Astrocyte (in vitro differentiated cells and primary cell): ENCODE results near the gene UGGT2. TPM values are rescaled to one million over a fixed set of nuclear protein-coding genes. Genes with fewer than 3 reads are reported as not detected.

Source experiments
- DNase-seq: peaks from one replicate; pipeline ENCODE4 v3.0.0-alpha.2; 2010; ENCODE audit warnings: low read depth
- FAIRE-seq: peaks from 2 replicates; lab custom pipeline; 2011; peaks lifted over from hg19 to GRCh38; lab: Jason Lieb, UNC
- H2AFZ ChIP-seq: 2 replicates; pipeline ENCODE4 v1.6.0; 2012; ENCODE audit warnings: low read depth, low read length, inconsistent platforms
- H3K27ac ChIP-seq: 2 replicates; pipeline ENCODE4 v1.5.1; 2011; ENCODE audit warnings: low read depth, low read length, inconsistent platforms
- H3K27me3 ChIP-seq: 2 replicates; pipeline ENCODE4 v1.6.0; 2011; ENCODE audit warnings: low read length, inconsistent platforms; ENCODE audit not compliant: insufficient read depth
- H3K36me3 ChIP-seq: 2 replicates; pipeline ENCODE4 v1.5.1; 2011; ENCODE audit warnings: low read length, inconsistent platforms; ENCODE audit not compliant: insufficient read depth
- H3K4me1 ChIP-seq: 2 replicates; pipeline ENCODE4 v1.5.1; 2011; ENCODE audit warnings: low read length, inconsistent platforms; ENCODE audit not compliant: insufficient read depth
- H3K4me2 ChIP-seq: 2 replicates; pipeline ENCODE4 v1.6.0; 2012; ENCODE audit warnings: low read length, inconsistent platforms
- H3K4me3 ChIP-seq: 2 replicates; pipeline ENCODE4 v1.5.1; 2011; ENCODE audit warnings: low read depth, mild to moderate bottlenecking, low read length, inconsistent platforms; ENCODE audit not compliant: insufficient read depth
- H3K79me2 ChIP-seq: 2 replicates; pipeline ENCODE4 v1.6.0; 2012; ENCODE audit warnings: mild to moderate bottlenecking, low read length, inconsistent platforms; ENCODE audit not compliant: insufficient read depth
- H3K9ac ChIP-seq: 2 replicates; pipeline ENCODE4 v1.6.0; 2012; ENCODE audit warnings: mild to moderate bottlenecking, low read length, inconsistent platforms
- H3K9me3 ChIP-seq: 2 replicates; pipeline ENCODE4 v1.5.1; 2012; ENCODE audit warnings: low read depth, mild to moderate bottlenecking, low read length, inconsistent platforms; ENCODE audit not compliant: insufficient read depth
- H4K20me1 ChIP-seq: 2 replicates; pipeline ENCODE4 v1.6.0; 2012; ENCODE audit warnings: low read length, inconsistent platforms; ENCODE audit not compliant: insufficient read depth
- H3K27ac Mint-ChIP-seq: one replicate; pipeline ENCODE4 v1.8.0; 2021; ENCODE audit warnings: mild to moderate bottlenecking, mixed read lengths; ENCODE audit not compliant: unreplicated experiment
- H3K27me3 Mint-ChIP-seq: one replicate; pipeline ENCODE4 v1.8.0; 2021; ENCODE audit warnings: low read depth, mixed read lengths; ENCODE audit not compliant: unreplicated experiment
- H3K36me3 Mint-ChIP-seq: one replicate; pipeline ENCODE4 v1.8.0; 2021; ENCODE audit warnings: low read depth, mixed read lengths; ENCODE audit not compliant: unreplicated experiment
- H3K4me1 Mint-ChIP-seq: one replicate; pipeline ENCODE4 v1.8.0; 2021; ENCODE audit warnings: low read depth, mixed read lengths; ENCODE audit not compliant: unreplicated experiment
- H3K4me3 Mint-ChIP-seq: one replicate; pipeline ENCODE4 v1.8.0; 2021; ENCODE audit warnings: mild to moderate bottlenecking, moderate library complexity, mixed read lengths; ENCODE audit not compliant: unreplicated experiment
- H3K9me3 Mint-ChIP-seq: one replicate; pipeline ENCODE4 v1.8.0; 2021; ENCODE audit warnings: mild to moderate bottlenecking, mixed read lengths; ENCODE audit not compliant: unreplicated experiment
- EZH2 ChIP-seq: IDR thresholded peaks from 2 replicates; pipeline ENCODE4 v1.6.1; 2012; ENCODE audit warnings: mild to moderate bottlenecking, low read length, inconsistent platforms; ENCODE audit not compliant: insufficient read depth
- total RNA-seq: library from RNA; stranded (reverse); gene quantifications from 2 replicates; pipeline ENCODE4 v1.2.1, GENCODE V29; 2021
- TF ChIP-seq, protein P1 (sequence below): IDR thresholded peaks from 2 replicates; pipeline ENCODE4 v1.5.1; 2011; ENCODE audit warnings: low read depth, mild to moderate bottlenecking, inconsistent platforms, low read length, moderate library complexity; ENCODE audit not compliant: insufficient read depth

The UGGT2 gene
- total RNA-seq, 1 donor from 2014 or later, result 36.2 TPM

- H3K27me3 Mint-ChIP-seq, result no peaks in the 10 kb centered on the region
- Histone ChIP-seq H3K36me3 (no peaks in the 10 kb centered on the region), H3K9ac (no peak overlapping the region), H2AFZ (no peak overlapping the region), H3K4me2 (no peak overlapping the region), H3K79me2 (peaks cover 4% of the 10 kb centered on the region), H3K27me3 (no peaks in the 10 kb centered on the region), H3K4me3 (no peak overlapping the region), H3K9me3 (no peaks in the 10 kb centered on the region), H4K20me1 (peaks cover 25% of the 10 kb centered on the region), H3K27ac (no peak overlapping the region), H3K4me1 (peaks cover 17% of the 10 kb centered on the region)
- FAIRE-seq, result no peak
- H3K4me3 Mint-ChIP-seq, result no peak overlapping the region
- H3K4me1 Mint-ChIP-seq, result peaks cover 24% of the 10 kb centered on the region
- H3K27ac Mint-ChIP-seq, result no peak overlapping the region
- H3K36me3 Mint-ChIP-seq, result peaks cover 5% of the 10 kb centered on the region
- no peaks in the 10 kb centered on the region for H3K9me3 Mint-ChIP-seq
- DNase-seq, result no peak
- TF ChIP-seq, protein P1, sequence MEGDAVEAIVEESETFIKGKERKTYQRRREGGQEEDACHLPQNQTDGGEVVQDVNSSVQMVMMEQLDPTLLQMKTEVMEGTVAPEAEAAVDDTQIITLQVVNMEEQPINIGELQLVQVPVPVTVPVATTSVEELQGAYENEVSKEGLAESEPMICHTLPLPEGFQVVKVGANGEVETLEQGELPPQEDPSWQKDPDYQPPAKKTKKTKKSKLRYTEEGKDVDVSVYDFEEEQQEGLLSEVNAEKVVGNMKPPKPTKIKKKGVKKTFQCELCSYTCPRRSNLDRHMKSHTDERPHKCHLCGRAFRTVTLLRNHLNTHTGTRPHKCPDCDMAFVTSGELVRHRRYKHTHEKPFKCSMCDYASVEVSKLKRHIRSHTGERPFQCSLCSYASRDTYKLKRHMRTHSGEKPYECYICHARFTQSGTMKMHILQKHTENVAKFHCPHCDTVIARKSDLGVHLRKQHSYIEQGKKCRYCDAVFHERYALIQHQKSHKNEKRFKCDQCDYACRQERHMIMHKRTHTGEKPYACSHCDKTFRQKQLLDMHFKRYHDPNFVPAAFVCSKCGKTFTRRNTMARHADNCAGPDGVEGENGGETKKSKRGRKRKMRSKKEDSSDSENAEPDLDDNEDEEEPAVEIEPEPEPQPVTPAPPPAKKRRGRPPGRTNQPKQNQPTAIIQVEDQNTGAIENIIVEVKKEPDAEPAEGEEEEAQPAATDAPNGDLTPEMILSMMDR, result no peak
- TF ChIP-seq EZH2, result no peak
Measured at GRCh38 chr13:95781016-95781415, 272.2 kb downstream of the UGGT2 start.

- no peak overlapping the region for H2AFZ ChIP-seq
- Mint-ChIP-seq H3K36me3 (peaks cover 5% of the 10 kb centered on the region), H3K9me3 (no peaks in the 10 kb centered on the region), H3K27me3 (no peaks in the 10 kb centered on the region), H3K27ac (no peak overlapping the region), H3K4me1 (peaks cover 18% of the 10 kb centered on the region), H3K4me3 (no peak overlapping the region)
- FAIRE-seq (no peak), DNase-seq (no peak)
- H3K36me3 ChIP-seq, result peaks cover 5% of the 10 kb centered on the region
- H3K9me3 ChIP-seq, result no peaks in the 10 kb centered on the region
- H3K4me1 ChIP-seq, result peaks cover 10% of the 10 kb centered on the region
- peaks cover 25% of the 10 kb centered on the region for H4K20me1 ChIP-seq
- H3K9ac ChIP-seq, result no peak overlapping the region
- H3K79me2 ChIP-seq, result peaks cover 4% of the 10 kb centered on the region
- no peak for TF ChIP-seq EZH2
- TF ChIP-seq, protein P1, result no peak
- no peaks in the 10 kb centered on the region for H3K27me3 ChIP-seq
- no peak overlapping the region for H3K4me3 ChIP-seq
- H3K4me2 ChIP-seq, result no peak overlapping the region
- no peak overlapping the region for H3K27ac ChIP-seq
Measured at GRCh38 chr13:95779522-95779921, 273.7 kb downstream of the UGGT2 start.

GRCh38 chr13:95771905-95772304 is 281.3 kb downstream of the UGGT2 start:
- H3K27ac ChIP-seq, result no peak overlapping the region
- no peak overlapping the region for H3K4me3 ChIP-seq
- Mint-ChIP-seq H3K36me3 (peaks cover 7% of the 10 kb centered on the region), H3K4me3 (no peak overlapping the region), H3K27me3 (no peaks in the 10 kb centered on the region), H3K27ac (no peak overlapping the region), H3K4me1 (no peaks in the 10 kb centered on the region), H3K9me3 (no peaks in the 10 kb centered on the region)
- peaks cover 5% of the 10 kb centered on the region for H3K36me3 ChIP-seq
- no peaks in the 10 kb centered on the region for H3K4me1 ChIP-seq
- peak; percentile 37 for FAIRE-seq
- H3K9me3 ChIP-seq, result no peaks in the 10 kb centered on the region
- no peak for DNase-seq
- H3K79me2 ChIP-seq, result no peaks in the 10 kb centered on the region
- H4K20me1 ChIP-seq, result peaks cover 17% of the 10 kb centered on the region
- no peak overlapping the region for H3K9ac ChIP-seq
- H3K27me3 ChIP-seq, result no peaks in the 10 kb centered on the region
- H2AFZ ChIP-seq, result no peak overlapping the region
- no peak overlapping the region for H3K4me2 ChIP-seq
- TF ChIP-seq EZH2, result no peak
- TF ChIP-seq, protein P1, result no peak
